HepG2 (cell line): ENCODE results near the gene MYO15A. TPM values are rescaled to one million over a fixed set of nuclear protein-coding genes. Genes with fewer than 3 reads are reported as not detected.
A peak's percentile ranks its signal among the peaks of the same experiment; 100 is the strongest.

Source experiments
- CEBPG ChIP-seq: IDR thresholded peaks from 2 replicates; pipeline ENCODE4 v1.6.1; 2016
- E2F5 ChIP-seq: sonication (generic); formaldehyde crosslinking; conservative IDR thresholded peaks from 2 replicates; pipeline ENCODE4 v1.4.0; 2020; ENCODE audit warnings: missing genetic modification reagents
- GLI4 ChIP-seq: sonication (generic); formaldehyde crosslinking; IDR thresholded peaks from 2 replicates; pipeline ENCODE4 v1.5.1; 2020; ENCODE audit warnings: missing genetic modification reagents, mild to moderate bottlenecking, moderate library complexity, borderline replicate concordance
- HMGA1 ChIP-seq: sonication (generic); formaldehyde crosslinking; conservative IDR thresholded peaks from 2 replicates; pipeline ENCODE4 v1.4.0; 2020; ENCODE audit warnings: missing genetic modification reagents
- HOXA9 ChIP-seq: sonication (generic); formaldehyde crosslinking; IDR thresholded peaks from 2 replicates; pipeline ENCODE4 v1.8.1; 2022; ENCODE audit warnings: missing genetic modification reagents, mild to moderate bottlenecking, moderate library complexity, borderline replicate concordance
- NCOA5 ChIP-seq: sonication (generic); formaldehyde crosslinking; IDR thresholded peaks from 2 replicates; pipeline ENCODE4 v1.4.0; 2020; ENCODE audit warnings: missing genetic modification reagents
- NR2F2 ChIP-seq: IDR thresholded peaks from 2 replicates; pipeline ENCODE4 v1.6.1; 2012; ENCODE audit warnings: low read depth, inconsistent platforms, borderline replicate concordance
- NR2F6 ChIP-seq, 2 experiments: IDR thresholded peaks; 2 replicates each; pipeline ENCODE4 v1.6.1; 2016; ENCODE audit warnings: antibody characterized with exemption in 1 of 2, mild to moderate bottlenecking in 1 of 2
- RFX5 ChIP-seq: IDR thresholded peaks from 2 replicates; pipeline ENCODE4 v1.6.1; 2011; ENCODE audit warnings: low read depth, low read length, improper control_type of control experiment
- ZBTB25 ChIP-seq: IDR thresholded peaks from 2 replicates; pipeline ENCODE4 v1.6.1; 2018; ENCODE audit warnings: missing genetic modification reagents
- ZBTB42 ChIP-seq: sonication (generic); formaldehyde crosslinking; IDR thresholded peaks from 2 replicates; pipeline ENCODE4 v1.5.0; 2020; ENCODE audit warnings: mild to moderate bottlenecking, missing genetic modification reagents
- ZNF136 ChIP-seq: sonication (generic); formaldehyde crosslinking; IDR thresholded peaks from 2 replicates; pipeline ENCODE4 v1.8.1; 2022; ENCODE audit warnings: low read depth, mild to moderate bottlenecking, moderate library complexity, missing genetic modification reagents
- ZNF207 ChIP-seq: fragments of 450-650 bp; IDR thresholded peaks from 2 replicates; pipeline ENCODE4 v1.6.1; 2016; ENCODE audit warnings: antibody characterized with exemption, borderline replicate concordance
- ZNF230 ChIP-seq: sonication (generic); formaldehyde crosslinking; IDR thresholded peaks from 2 replicates; pipeline ENCODE4 v1.4.0; 2020; ENCODE audit warnings: mild to moderate bottlenecking, missing genetic modification reagents
- ZNF343 ChIP-seq: sonication (generic); formaldehyde crosslinking; IDR thresholded peaks from 2 replicates; pipeline ENCODE4 v1.4.0; 2020; ENCODE audit warnings: mild to moderate bottlenecking, missing genetic modification reagents
- ZNF430 ChIP-seq: sonication (generic); formaldehyde crosslinking; IDR thresholded peaks from 2 replicates; pipeline ENCODE4 v1.9.0; 2021; ENCODE audit warnings: mild to moderate bottlenecking, missing genetic modification reagents
- ZNF503 ChIP-seq: sonication (generic); formaldehyde crosslinking; IDR thresholded peaks from 2 replicates; pipeline ENCODE4 v1.4.0; 2020; ENCODE audit warnings: missing genetic modification reagents
- ZNF546 ChIP-seq: sonication (generic); formaldehyde crosslinking; conservative IDR thresholded peaks from 2 replicates; pipeline ENCODE4 v1.8.1; 2023; ENCODE audit warnings: mild to moderate bottlenecking, missing genetic modification reagents
- ZNF556 ChIP-seq: sonication (generic); formaldehyde crosslinking; IDR thresholded peaks from 2 replicates; pipeline ENCODE4 v1.4.0; 2020; ENCODE audit warnings: mild to moderate bottlenecking, missing genetic modification reagents, borderline replicate concordance
- ZNF580 ChIP-seq: IDR thresholded peaks from 2 replicates; pipeline ENCODE4 v1.6.1; 2016; ENCODE audit warnings: low read depth, borderline replicate concordance
- polyA plus RNA-seq, 8 experiments: library from polyadenylated mRNA; depleted of rRNA in 3 of 8; stranded (reverse) in 7 of 8; unstranded in 1 of 8; fragments of >200 nt; fragmentation: Illumina TruSeq in 4 of 8; extraction: Trizol in 4 of 8; gene quantifications; 2 replicates each; pipeline versions ENCODE4 v1.2.1 to v1.2.3, GENCODE V29; 2011 to 2016; ENCODE audit warnings: low read depth in 4 of 8, missing spikeins in 1 of 8, mixed read lengths in 1 of 8; ENCODE audit not compliant: insufficient read depth in 1 of 8
- total RNA-seq, 5 experiments: library from RNA; depleted of rRNA; stranded (reverse); fragments of >200 nt; fragmentation: Illumina TruSeq; extraction: Trizol; gene quantifications; 2 replicates each; pipeline ENCODE4 v1.2.3, GENCODE V29; 2016; ENCODE audit warnings: low read depth in 1 of 5
- TF ChIP-seq, protein P1 (sequence below): sonication (generic); formaldehyde crosslinking; IDR thresholded peaks from 2 replicates; pipeline ENCODE4 v1.5.0; 2020; ENCODE audit warnings: mild to moderate bottlenecking, missing genetic modification reagents
- TF ChIP-seq, protein P2 (sequence below): sonication (generic); formaldehyde crosslinking; IDR thresholded peaks from 2 replicates; pipeline ENCODE4 v1.4.0; 2020; ENCODE audit warnings: mild to moderate bottlenecking, missing genetic modification reagents

Gene MYO15A
- total and polyA plus RNA-seq, 2 of the 13 experiments (the other 11 are each of a cell fraction or from before 2014, with no cell fraction given), result 0.07 to 0.20 TPM

DNA sequence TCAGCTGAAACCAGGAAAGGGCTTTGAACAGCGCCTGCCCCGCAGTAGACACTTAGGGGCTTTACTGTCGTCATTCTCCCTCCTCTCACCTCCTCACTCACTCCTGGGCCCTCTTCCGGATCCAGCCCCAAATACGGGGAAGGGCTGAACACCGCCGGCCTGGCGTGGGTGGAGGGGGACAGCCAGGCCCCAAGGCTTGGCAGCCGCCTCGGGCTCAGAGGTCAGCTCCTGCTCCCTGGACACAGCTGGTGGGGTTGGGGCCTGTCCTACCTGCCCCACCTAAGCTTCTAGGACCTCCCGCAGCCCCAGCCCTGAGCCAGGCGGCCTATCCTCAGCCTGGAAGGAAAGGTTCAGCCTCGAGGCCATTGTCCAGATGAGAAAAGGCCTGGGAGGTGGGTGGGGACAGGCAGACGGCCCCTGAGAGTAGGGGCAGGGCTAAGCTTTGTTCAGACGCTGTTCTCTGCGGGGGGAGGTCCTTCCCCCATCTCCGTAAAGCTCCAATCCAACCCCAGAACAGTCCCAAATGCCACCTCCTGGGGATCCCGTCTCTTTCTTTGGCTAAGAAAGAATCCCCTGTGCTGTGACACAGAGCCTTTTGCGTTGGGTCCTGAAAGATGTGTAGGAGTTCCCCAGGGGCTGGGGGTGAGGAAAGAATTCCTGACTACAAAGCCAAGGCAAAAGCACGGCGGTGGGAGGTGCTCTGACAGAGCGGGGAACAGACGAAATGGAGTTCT lies 116.0 kb downstream of the MYO15A start (continued):
- TF ChIP-seq NR2F6 (IDR thresholded peaks at IDR 0.05), result no peak; the same call in 1 of the 2 replicates
- peak; percentile 22; the same call in 1 of the 2 replicates for TF ChIP-seq NR2F6 (CRISPR knock-in tag; IDR thresholded peaks at IDR 0.05)
- TF ChIP-seq HOXA9 (CRISPR knock-in tag), result no peak
- no peak for TF ChIP-seq HMGA1 (CRISPR knock-in tag)
- no peak for TF ChIP-seq E2F5
- TF ChIP-seq ZBTB42 (CRISPR knock-in tag), result no peak
- TF ChIP-seq CEBPG, result no peak
- TF ChIP-seq ZNF343, result no peak
- TF ChIP-seq ZNF136, result no peak
- no peak for TF ChIP-seq ZBTB25 (CRISPR knock-in tag)
- no peak; the same call in 1 of the 2 replicates for TF ChIP-seq GLI4 (CRISPR knock-in tag)
- peak; percentile 22; the same call in 1 of the 2 replicates for TF ChIP-seq ZNF556 (CRISPR knock-in tag)
- TF ChIP-seq RFX5, result no peak
- TF ChIP-seq ZNF580, result no peak
- TF ChIP-seq, protein P1, sequence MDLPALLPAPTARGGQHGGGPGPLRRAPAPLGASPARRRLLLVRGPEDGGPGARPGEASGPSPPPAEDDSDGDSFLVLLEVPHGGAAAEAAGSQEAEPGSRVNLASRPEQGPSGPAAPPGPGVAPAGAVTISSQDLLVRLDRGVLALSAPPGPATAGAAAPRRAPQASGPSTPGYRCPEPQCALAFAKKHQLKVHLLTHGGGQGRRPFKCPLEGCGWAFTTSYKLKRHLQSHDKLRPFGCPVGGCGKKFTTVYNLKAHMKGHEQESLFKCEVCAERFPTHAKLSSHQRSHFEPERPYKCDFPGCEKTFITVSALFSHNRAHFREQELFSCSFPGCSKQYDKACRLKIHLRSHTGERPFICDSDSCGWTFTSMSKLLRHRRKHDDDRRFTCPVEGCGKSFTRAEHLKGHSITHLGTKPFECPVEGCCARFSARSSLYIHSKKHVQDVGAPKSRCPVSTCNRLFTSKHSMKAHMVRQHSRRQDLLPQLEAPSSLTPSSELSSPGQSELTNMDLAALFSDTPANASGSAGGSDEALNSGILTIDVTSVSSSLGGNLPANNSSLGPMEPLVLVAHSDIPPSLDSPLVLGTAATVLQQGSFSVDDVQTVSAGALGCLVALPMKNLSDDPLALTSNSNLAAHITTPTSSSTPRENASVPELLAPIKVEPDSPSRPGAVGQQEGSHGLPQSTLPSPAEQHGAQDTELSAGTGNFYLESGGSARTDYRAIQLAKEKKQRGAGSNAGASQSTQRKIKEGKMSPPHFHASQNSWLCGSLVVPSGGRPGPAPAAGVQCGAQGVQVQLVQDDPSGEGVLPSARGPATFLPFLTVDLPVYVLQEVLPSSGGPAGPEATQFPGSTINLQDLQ, result peak; percentile 16; the same call in 1 of the 2 replicates
- TF ChIP-seq ZNF430, result peak; percentile 45; the same call in 1 of the 2 replicates
- no peak for TF ChIP-seq ZNF207
- no peak for TF ChIP-seq ZNF546 (CRISPR knock-in tag)
- no peak for TF ChIP-seq NCOA5 (CRISPR knock-in tag)
- TF ChIP-seq, protein P2, sequence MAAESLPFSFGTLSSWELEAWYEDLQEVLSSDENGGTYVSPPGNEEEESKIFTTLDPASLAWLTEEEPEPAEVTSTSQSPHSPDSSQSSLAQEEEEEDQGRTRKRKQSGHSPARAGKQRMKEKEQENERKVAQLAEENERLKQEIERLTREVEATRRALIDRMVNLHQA (CRISPR knock-in tag), result no peak
- TF ChIP-seq ZNF503, result no peak; the same call in 1 of the 2 replicates
- TF ChIP-seq NR2F2, result no peak
- TF ChIP-seq ZNF230 (CRISPR knock-in tag), result no peak
